ENCODE data around the gene NDUFS5. TPM values are rescaled to one million over a fixed set of nuclear protein-coding genes. Genes with fewer than 3 reads are reported as not detected.

NDUFS5 gene
- total RNA-seq, 2 donors from 2014 or later = 295 to 349 TPM

GRCh38 chr1:38997034-38997900 lies 28.9 kb upstream of the NDUFS5 start:
- peak overlapping the region; percentile 64 for H3K27ac Mint-ChIP-seq

GRCh38 chr1:38997901-38998190 lies 28.3 kb upstream of the NDUFS5 start:
- Histone ChIP-seq H3K9me3 (ENCODE audit: control insufficient read depth, low read length) (no peaks in the 10 kb centered on the region), H3K9ac (ENCODE audit: extremely low read depth, low read length, poor library complexity, severe bottlenecking) (no peak overlapping the region), H3K36me3 (ENCODE audit: control insufficient read depth, insufficient read depth, low read length) (peaks cover 89% of the 10 kb centered on the region), H3K4me1 (ENCODE audit: control insufficient read depth, insufficient read depth, low read length) (peaks cover 5% of the 10 kb centered on the region), H3K27me3 (ENCODE audit: control insufficient read depth, insufficient read depth, low read length, poor library complexity, severe bottlenecking) (no peaks in the 10 kb centered on the region), H3K4me3 (ENCODE audit: low read length) (no peak overlapping the region), H3K27ac (ENCODE audit: low read depth, low read length) (no peak overlapping the region)
- Mint-ChIP-seq H3K27me3 (ENCODE audit: insufficient read depth) (no peaks in the 10 kb centered on the region), H3K36me3 (ENCODE audit: low read depth) (peaks cover 83% of the 10 kb centered on the region), H3K27ac (peak overlapping the region; percentile 35), H3K4me1 (peaks cover 42% of the 10 kb centered on the region), H3K9me3 (no peaks in the 10 kb centered on the region), H3K4me3 (peak overlapping the region; percentile 42)
- no peak for TF ChIP-seq CTCF (conservative IDR thresholded peaks at IDR 0.05)
- 80% methylated on average over 2 to 3 of the region's 3 CpGs for WGBS, 2 experiments (ENCODE audit: insufficient coverage in 1 of 2, insufficient read length in 1 of 2)
- no peak for DNase-seq

More at GRCh38 chr1:38997034-38997900, 28.9 kb upstream of the NDUFS5 start:
- no peaks in the 10 kb centered on the region for H3K27me3 ChIP-seq (ENCODE audit: control insufficient read depth, insufficient read depth, low read length, poor library complexity, severe bottlenecking)
- Mint-ChIP-seq H3K36me3 (ENCODE audit: low read depth) (peaks cover 83% of the 10 kb centered on the region), H3K4me3 (peak overlapping the region; percentile 42), H3K9me3 (no peaks in the 10 kb centered on the region), H3K27me3 (ENCODE audit: insufficient read depth) (no peaks in the 10 kb centered on the region), H3K4me1 (peaks cover 46% of the 10 kb centered on the region)
- TF ChIP-seq CTCF (conservative IDR thresholded peaks at IDR 0.05) = no peak
- no peaks in the 10 kb centered on the region for H3K9me3 ChIP-seq (ENCODE audit: control insufficient read depth, low read length)
- peaks cover 5% of the 10 kb centered on the region for H3K4me1 ChIP-seq (ENCODE audit: control insufficient read depth, insufficient read depth, low read length)
- 90 to 94% methylated on average over 2 to 3 of the region's 4 CpGs for WGBS, 2 experiments (ENCODE audit: insufficient coverage in 1 of 2, insufficient read length in 1 of 2)
- no peak overlapping the region for H3K9ac ChIP-seq (ENCODE audit: extremely low read depth, low read length, poor library complexity, severe bottlenecking)
- no peak overlapping the region for H3K27ac ChIP-seq (ENCODE audit: low read depth, low read length)
- DNase-seq = no peak
- H3K36me3 ChIP-seq (ENCODE audit: control insufficient read depth, insufficient read depth, low read length) = peaks cover 87% of the 10 kb centered on the region
- H3K4me3 ChIP-seq (ENCODE audit: low read length) = peak overlapping the region; percentile 35

- H3K36me3 ChIP-seq (ENCODE audit: control insufficient read depth, insufficient read depth, low read length) = peaks cover 96% of the 10 kb centered on the region
- H3K4me3 Mint-ChIP-seq = peak overlapping the region; percentile 2
Observed at GRCh38 chr1:39001516-39002421, 24.4 kb upstream of the NDUFS5 start.

More at GRCh38 chr1:39001516-39002421, 24.4 kb upstream of the NDUFS5 start:
- Mint-ChIP-seq H3K36me3 (ENCODE audit: low read depth) (peaks cover 86% of the 10 kb centered on the region), H3K27me3 (ENCODE audit: insufficient read depth) (no peaks in the 10 kb centered on the region), H3K4me1 (peaks cover 23% of the 10 kb centered on the region), H3K9me3 (no peaks in the 10 kb centered on the region), H3K27ac (peak overlapping the region; percentile 31)
- no peaks in the 10 kb centered on the region for H3K27me3 ChIP-seq (ENCODE audit: control insufficient read depth, insufficient read depth, low read length, poor library complexity, severe bottlenecking)
- TF ChIP-seq CTCF (conservative IDR thresholded peaks at IDR 0.05) = no peak
- H3K4me3 ChIP-seq (ENCODE audit: low read length) = no peak overlapping the region
- no peak overlapping the region for H3K27ac ChIP-seq (ENCODE audit: low read depth, low read length)
- 83 to 87% methylated on average over 4 to 5 of the region's 5 CpGs for WGBS, 2 experiments (ENCODE audit: insufficient coverage in 1 of 2, insufficient read length in 1 of 2)
- H3K9me3 ChIP-seq (ENCODE audit: control insufficient read depth, low read length) = no peaks in the 10 kb centered on the region
- no peak overlapping the region for H3K9ac ChIP-seq (ENCODE audit: extremely low read depth, low read length, poor library complexity, severe bottlenecking)
- no peak for DNase-seq
- peaks cover 5% of the 10 kb centered on the region for H3K4me1 ChIP-seq (ENCODE audit: control insufficient read depth, insufficient read depth, low read length)

All from endodermal cell (in vitro differentiated cells).